ENCODE results near the gene CPNE6.
"Not testable (repeated sequence)": the region's sequence is repeated elsewhere in the genome, so short reads cannot be mapped to it uniquely, and the experiment has no call there.

Gene CPNE6

GRCh38 chr14:24071144-24071697 is at the start of gene CPNE6:
Gene CPNE6 (plus strand): TSS chr14:24071562. CDS start chr14:24072937, 1,375 bp downstream.
- no peak for DNase-seq

GRCh38 chr14:24024939-24025418 is 46.4 kb upstream of the CPNE6 start:
- DNase-seq = not testable (repeated sequence)

GRCh38 chr14:24029687-24030086 is 41.7 kb upstream of the CPNE6 start:
- not testable (repeated sequence) for DNase-seq

GRCh38 chr14:24031331-24031730 is 40.0 kb upstream of the CPNE6 start:
- not testable (repeated sequence) for DNase-seq

GRCh38 chr14:24032727-24033418 is 38.5 kb upstream of the CPNE6 start:
- no peak for DNase-seq

- DNase-seq = not testable (repeated sequence)
These were observed 35.6 kb upstream of the CPNE6 start for GRCh38 chr14:24035769-24036168.

GRCh38 chr14:24036169-24036962 is 35.0 kb upstream of the CPNE6 start:
- DNase-seq = peak; percentile 56 to 78

- not testable (repeated sequence) for DNase-seq
These were observed 34.3 kb upstream of the CPNE6 start for GRCh38 chr14:24036963-24037657.

- DNase-seq = no peak
These were observed 33.7 kb upstream of the CPNE6 start for GRCh38 chr14:24037658-24038037.

GRCh38 chr14:24038686-24039085 is 32.7 kb upstream of the CPNE6 start:
- no peak for DNase-seq

GRCh38 chr14:24040692-24041091 is 30.7 kb upstream of the CPNE6 start:
- DNase-seq = no peak

GRCh38 chr14:24042746-24043145 is 28.6 kb upstream of the CPNE6 start:
- DNase-seq = no peak

- not testable (repeated sequence) for DNase-seq
These were observed 22.4 kb upstream of the CPNE6 start for GRCh38 chr14:24049002-24049401.

GRCh38 chr14:24050753-24051152 is 20.6 kb upstream of the CPNE6 start:
- not testable (repeated sequence) for DNase-seq

- DNase-seq = no peak
These were observed 20.1 kb upstream of the CPNE6 start for GRCh38 chr14:24051176-24051788.

GRCh38 chr14:24051789-24052655 is 19.3 kb upstream of the CPNE6 start, which contains the start of gene CARMIL3:
Gene CARMIL3 (plus strand): TSS chr14:24052009. CDS start chr14:24052154, 145 bp downstream.
- peak; percentile 65 to 78 for DNase-seq

- no peak for DNase-seq
These were observed 18.5 kb upstream of the CPNE6 start for GRCh38 chr14:24052656-24053547.

GRCh38 chr14:24053548-24054323 is 17.6 kb upstream of the CPNE6 start:
- DNase-seq = no peak

GRCh38 chr14:24054324-24054641 is 17.1 kb upstream of the CPNE6 start:
- DNase-seq = no peak

- no peak for DNase-seq
These were observed 16.7 kb upstream of the CPNE6 start for GRCh38 chr14:24054646-24055045.

All from NCI-H2081 (cell line).